ENCODE measurements around the gene CFTR. TPM values are rescaled to one million over a fixed set of nuclear protein-coding genes. Genes with fewer than 3 reads are reported as not detected.

Gene CFTR
- total RNA-seq, 1 experiment from 2014 or later = 0.31 TPM

- no peak; the same call in 1 of the 2 replicates for ATAC-seq
- no peak overlapping the region for H3K4me3 ChIP-seq (ENCODE audit: low read depth in 2 of 2, low read length in 2 of 2)
- no peaks in the 10 kb centered on the region; the same call in 1 of the 2 replicates for H3K36me3 ChIP-seq (ENCODE audit: control insufficient read depth, insufficient read depth, low read length)
- TF ChIP-seq SIN3A (IDR thresholded peaks at IDR 0.05; ENCODE audit: borderline replicate concordance, insufficient read depth, low read depth, low read length) (no peak), TCF7L2 (IDR thresholded peaks at IDR 0.05; ENCODE audit: low read depth, low read length) (no peak), REST (IDR thresholded peaks at IDR 0.05; ENCODE audit: insufficient read depth in 1 of 2, low read depth in 2 of 2, low read length in 1 of 2) (no peak), CTCF (IDR thresholded peaks at IDR 0.05) (no peak), POLR2AphosphoS5 (IDR thresholded peaks at IDR 0.05; ENCODE audit: low read depth, low read length) (no peak)
- no TSS peak for BruUV-seq (replicated peaks)
- no peaks in the 10 kb centered on the region for H3K9me3 ChIP-seq (ENCODE audit: control insufficient read depth, insufficient read depth, low read depth, low read length)
- in situ Hi-C loops (cut with HindIII; ENCODE audit: low pct_unique_long_range_greater_than_20kb, low sequenced_read_pairs) = no loop called here
- intact Hi-C loops (cut with micrococcal nuclease; ENCODE audit: unreplicated experiment) = no loop called here
- 0 out of 2 replicates have a peak, but pooled peaks cover 2% of the 10 kb centered on the region for H3K27me3 ChIP-seq (ENCODE audit: control insufficient read depth, insufficient read depth, low read length)
- ChIA-PET POLR2A (no interaction called here), CTCF (no interaction called here)
- no peak for DNase-seq (ENCODE audit: low read depth, low spot score)
- H3K4me1 ChIP-seq (ENCODE audit: control insufficient read depth, insufficient read depth, low read length) = 0 out of 2 replicates have a peak, but pooled peaks cover 2% of the 10 kb centered on the region
- no peak overlapping the region for H3K27ac ChIP-seq (ENCODE audit: low read length)
Measured at GRCh38 chr7:117592011-117592635, 112.3 kb downstream of the CFTR start.

GRCh38 chr7:117596134-117596533, 116.3 kb downstream of the CFTR start:
- in situ Hi-C loops (cut with HindIII; ENCODE audit: low pct_unique_long_range_greater_than_20kb, low sequenced_read_pairs) = no loop called here
- ATAC-seq (no peak), DNase-seq (ENCODE audit: low read depth, low spot score) (no peak)
- intact Hi-C loops (cut with micrococcal nuclease; ENCODE audit: unreplicated experiment) = no loop called here
- Histone ChIP-seq H3K27me3 (ENCODE audit: control insufficient read depth, insufficient read depth, low read length) (0 out of 2 replicates have a peak, but pooled peaks cover 2% of the 10 kb centered on the region), H3K9me3 (ENCODE audit: control insufficient read depth, insufficient read depth, low read depth, low read length) (no peaks in the 10 kb centered on the region), H3K27ac (ENCODE audit: low read length) (no peak overlapping the region), H3K4me1 (ENCODE audit: control insufficient read depth, insufficient read depth, low read length) (0 out of 2 replicates have a peak, but pooled peaks cover 2% of the 10 kb centered on the region), H3K36me3 (ENCODE audit: control insufficient read depth, insufficient read depth, low read length) (no peaks in the 10 kb centered on the region), H3K4me3 (ENCODE audit: low read depth in 2 of 2, low read length in 2 of 2) (no peak overlapping the region)
- TF ChIP-seq SIN3A (IDR thresholded peaks at IDR 0.05; ENCODE audit: borderline replicate concordance, insufficient read depth, low read depth, low read length) = no peak
- ChIA-PET CTCF (no interaction called here), POLR2A (no interaction called here)
- no TSS peak for BruUV-seq (replicated peaks)

- no peak overlapping the region for H3K4me3 ChIP-seq (ENCODE audit: low read depth in 2 of 2, low read length in 2 of 2)
- no peaks in the 10 kb centered on the region for H3K36me3 ChIP-seq (ENCODE audit: control insufficient read depth, insufficient read depth, low read length)
- no peak for DNase-seq (ENCODE audit: low read depth, low spot score)
- ChIA-PET POLR2A (no interaction called here), CTCF (no interaction called here)
- no peaks in the 10 kb centered on the region for H3K27me3 ChIP-seq (ENCODE audit: control insufficient read depth, insufficient read depth, low read length)
- in situ Hi-C loops (cut with HindIII; ENCODE audit: low pct_unique_long_range_greater_than_20kb, low sequenced_read_pairs) = no loop called here
- intact Hi-C loops (cut with micrococcal nuclease; ENCODE audit: unreplicated experiment) = no loop called here
- ATAC-seq = no peak
- H3K4me1 ChIP-seq (ENCODE audit: control insufficient read depth, insufficient read depth, low read length) = no peaks in the 10 kb centered on the region
- TF ChIP-seq TCF7L2 (IDR thresholded peaks at IDR 0.05; ENCODE audit: low read depth, low read length) (no peak), POLR2AphosphoS5 (IDR thresholded peaks at IDR 0.05; ENCODE audit: low read depth, low read length) (no peak), REST (IDR thresholded peaks at IDR 0.05; ENCODE audit: insufficient read depth in 1 of 2, low read depth in 2 of 2, low read length in 1 of 2) (no peak), CTCF (IDR thresholded peaks at IDR 0.05) (no peak), SIN3A (IDR thresholded peaks at IDR 0.05; ENCODE audit: borderline replicate concordance, insufficient read depth, low read depth, low read length) (no peak)
- no TSS peak for BruUV-seq (replicated peaks)
- no peaks in the 10 kb centered on the region for H3K9me3 ChIP-seq (ENCODE audit: control insufficient read depth, insufficient read depth, low read depth, low read length)
- no peak overlapping the region for H3K27ac ChIP-seq (ENCODE audit: low read length)
Measured at GRCh38 chr7:117597755-117598154, 117.9 kb downstream of the CFTR start.
